HepG2 (cell line): ENCODE data around the gene BMP6.

ENCODE experiments used
- ETV5 ChIP-seq: IDR thresholded peaks from 2 replicates; pipeline ENCODE4 v1.6.1; 2018; ENCODE audit warnings: missing biosample characterization, missing genetic modification reagents, inconsistent platforms, borderline replicate concordance
- TF ChIP-seq, protein P1 (sequence below): sonication (generic); formaldehyde crosslinking; IDR thresholded peaks from 2 replicates; pipeline ENCODE4 v1.5.0; 2020; ENCODE audit warnings: mild to moderate bottlenecking, missing genetic modification reagents, moderate library complexity

DNA sequence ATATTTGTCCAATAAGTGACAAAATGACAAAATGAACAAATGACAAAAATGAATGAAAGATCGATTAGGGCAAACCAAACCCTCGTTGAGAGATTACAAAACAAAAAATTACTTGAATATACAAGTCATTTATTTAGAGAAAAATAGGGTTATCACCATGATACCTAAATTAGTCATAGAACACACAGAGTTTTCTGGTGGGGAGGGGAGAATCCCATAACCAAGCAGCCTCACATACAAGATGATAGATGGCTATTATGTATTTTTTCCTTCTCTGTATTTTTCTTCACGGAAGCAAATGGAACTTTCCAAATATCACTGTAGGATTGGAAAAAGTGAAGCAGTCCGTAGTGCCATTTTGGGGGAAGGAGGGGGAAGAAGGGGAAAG is 28.5 kb upstream of the BMP6 start:
- no peak for TF ChIP-seq ETV5 (CRISPR knock-in tag)
- TF ChIP-seq, protein P1, sequence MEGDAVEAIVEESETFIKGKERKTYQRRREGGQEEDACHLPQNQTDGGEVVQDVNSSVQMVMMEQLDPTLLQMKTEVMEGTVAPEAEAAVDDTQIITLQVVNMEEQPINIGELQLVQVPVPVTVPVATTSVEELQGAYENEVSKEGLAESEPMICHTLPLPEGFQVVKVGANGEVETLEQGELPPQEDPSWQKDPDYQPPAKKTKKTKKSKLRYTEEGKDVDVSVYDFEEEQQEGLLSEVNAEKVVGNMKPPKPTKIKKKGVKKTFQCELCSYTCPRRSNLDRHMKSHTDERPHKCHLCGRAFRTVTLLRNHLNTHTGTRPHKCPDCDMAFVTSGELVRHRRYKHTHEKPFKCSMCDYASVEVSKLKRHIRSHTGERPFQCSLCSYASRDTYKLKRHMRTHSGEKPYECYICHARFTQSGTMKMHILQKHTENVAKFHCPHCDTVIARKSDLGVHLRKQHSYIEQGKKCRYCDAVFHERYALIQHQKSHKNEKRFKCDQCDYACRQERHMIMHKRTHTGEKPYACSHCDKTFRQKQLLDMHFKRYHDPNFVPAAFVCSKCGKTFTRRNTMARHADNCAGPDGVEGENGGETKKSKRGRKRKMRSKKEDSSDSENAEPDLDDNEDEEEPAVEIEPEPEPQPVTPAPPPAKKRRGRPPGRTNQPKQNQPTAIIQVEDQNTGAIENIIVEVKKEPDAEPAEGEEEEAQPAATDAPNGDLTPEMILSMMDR = no peak
